Omental fat pad (tissue), 4 donors: ENCODE results near the gene NRCAM. TPM values are rescaled to one million over a fixed set of nuclear protein-coding genes. Genes with fewer than 3 reads are reported as not detected.

Experiments used
- ATAC-seq: fragments of 150-250 bp; one replicate; pipeline ENCODE4 v1.9.1; 2016; ENCODE audit warnings: mild to moderate bottlenecking, moderate library complexity; ENCODE audit not compliant: low FRiP score
- DNase-seq: peaks from one replicate; pipeline ENCODE4 v3.0.0-alpha.2; 2019; ENCODE audit warnings: low spot score
- CTCF ChIP-seq, 3 donors: fragments of 450-650 bp; IDR thresholded peaks; one replicate each; pipeline ENCODE4 v1.5.1; 2016 to 2017; ENCODE audit warnings: antibody characterized with exemption in 3 of 3, mild to moderate bottlenecking in 3 of 3, moderate library complexity in 2 of 3
- total RNA-seq, 4 donors: library from RNA; depleted of rRNA; stranded (reverse); fragments of >200 nt; gene quantifications; one replicate each; pipeline ENCODE4 v1.1.0, GENCODE V29; 2016

Gene NRCAM
- total RNA-seq, 4 donors from 2014 or later, result 1.9 to 6.5 (median 4.6) TPM

GRCh38 chr7:108331971-108332370 is 124.3 kb downstream of the NRCAM start:
- DNase-seq, result no peak
- ATAC-seq, result no peak
- no peak for TF ChIP-seq CTCF (IDR thresholded peaks at IDR 0.05)

- TF ChIP-seq CTCF (IDR thresholded peaks at IDR 0.05), result no peak
- DNase-seq (no peak), ATAC-seq (no peak)
Measured at GRCh38 chr7:108330227-108330626, 126.0 kb downstream of the NRCAM start.

- ATAC-seq, result no peak
- no peak for DNase-seq
- no peak for TF ChIP-seq CTCF (IDR thresholded peaks at IDR 0.05)
Measured at GRCh38 chr7:108329514-108329913, 126.7 kb downstream of the NRCAM start.

- DNase-seq (no peak), ATAC-seq (no peak)
- TF ChIP-seq CTCF (IDR thresholded peaks at IDR 0.05), result no peak
Measured at GRCh38 chr7:108328174-108328651, 128.0 kb downstream of the NRCAM start.

GRCh38 chr7:108327353-108327752 is 128.9 kb downstream of the NRCAM start:
- no peak for TF ChIP-seq CTCF (IDR thresholded peaks at IDR 0.05)
- ATAC-seq (no peak), DNase-seq (no peak)

GRCh38 chr7:108326938-108327337 is 129.3 kb downstream of the NRCAM start:
- DNase-seq (no peak), ATAC-seq (no peak)
- TF ChIP-seq CTCF (IDR thresholded peaks at IDR 0.05), result no peak
